ENCODE data around the gene DEPDC7. TPM values are rescaled to one million over a fixed set of nuclear protein-coding genes. Genes with fewer than 3 reads are reported as not detected.
"Not testable (repeated sequence)": the region's sequence is repeated elsewhere in the genome, so short reads cannot be mapped to it uniquely, and the experiment has no call there.

DEPDC7 gene
- total RNA-seq: 5.6 TPM

GRCh38 chr11:33015621-33016551, at the start of gene DEPDC7:
Gene DEPDC7, plus strand, starts transcription at chr11:33015878. Its CDS starts 78 bp downstream, at chr11:33015956.
- peak; percentile 93 for ATAC-seq

GRCh38 chr11:32968541-32968940, 47.1 kb upstream of the DEPDC7 start:
- ATAC-seq: no peak

- ATAC-seq: not testable (repeated sequence)
Measured at GRCh38 chr11:32972233-32972632, 43.4 kb upstream of the DEPDC7 start.

- ATAC-seq: no peak
Measured at GRCh38 chr11:32972781-32973180, 42.9 kb upstream of the DEPDC7 start.

- ATAC-seq: no peak
Measured at GRCh38 chr11:32982626-32983025, 33.1 kb upstream of the DEPDC7 start.

GRCh38 chr11:32983506-32983905, 32.2 kb upstream of the DEPDC7 start:
- no peak for ATAC-seq

- ATAC-seq: no peak
Measured at GRCh38 chr11:32985600-32985999, 30.1 kb upstream of the DEPDC7 start.

GRCh38 chr11:32987851-32988250, 27.8 kb upstream of the DEPDC7 start:
- ATAC-seq: no peak

- ATAC-seq: no peak
Measured at GRCh38 chr11:32990481-32990880, 25.2 kb upstream of the DEPDC7 start.

GRCh38 chr11:32991427-32991826, 24.3 kb upstream of the DEPDC7 start:
- ATAC-seq: no peak

GRCh38 chr11:32991898-32992297, 23.8 kb upstream of the DEPDC7 start:
- ATAC-seq: no peak

GRCh38 chr11:33000181-33000580, 15.5 kb upstream of the DEPDC7 start:
- no peak for ATAC-seq

- ATAC-seq: no peak
Measured at GRCh38 chr11:33001281-33001680, 14.4 kb upstream of the DEPDC7 start.

GRCh38 chr11:33001751-33002542, 13.7 kb upstream of the DEPDC7 start:
- ATAC-seq: no peak

GRCh38 chr11:33005175-33005574, 10.5 kb upstream of the DEPDC7 start:
- ATAC-seq: peak; percentile 54

- no peak for ATAC-seq
Measured at GRCh38 chr11:33006010-33006409, 9.7 kb upstream of the DEPDC7 start.

- ATAC-seq: no peak
Measured at GRCh38 chr11:33013755-33014154, 1.9 kb upstream of the DEPDC7 start.

- ATAC-seq: no peak
Measured at GRCh38 chr11:33016654-33017053, 976 bp downstream of the DEPDC7 start.

GRCh38 chr11:33017478-33017877, 1.8 kb downstream of the DEPDC7 start:
- no peak for ATAC-seq

- no peak for ATAC-seq
Measured at GRCh38 chr11:33017965-33018364, 2.3 kb downstream of the DEPDC7 start.

GRCh38 chr11:33018840-33019239, 3.2 kb downstream of the DEPDC7 start:
- ATAC-seq: no peak

GRCh38 chr11:33021501-33021900, 5.8 kb downstream of the DEPDC7 start:
- ATAC-seq: peak; percentile 26

- no peak for ATAC-seq
Measured at GRCh38 chr11:33021937-33022336, 6.3 kb downstream of the DEPDC7 start.

GRCh38 chr11:33025339-33025722, 9.7 kb downstream of the DEPDC7 start:
- ATAC-seq: no peak

Measured in esophagus mucosa (tissue), 1 donor.